HG02642 (cell line): ENCODE measurements around the gene CNTN4.
"Not testable (repeated sequence)": the region's sequence is repeated elsewhere in the genome, so short reads cannot be mapped to it uniquely, and the experiment has no call there.

Experiments used
- ATAC-seq: cut with Tn5 transposase; IDR thresholded peaks from one replicate; pipeline ENCODE4 v1.9.1; 2021; ENCODE audit warnings: mild to moderate bottlenecking; ENCODE audit not compliant: unreplicated experiment, poor library complexity

CNTN4 gene

DNA sequence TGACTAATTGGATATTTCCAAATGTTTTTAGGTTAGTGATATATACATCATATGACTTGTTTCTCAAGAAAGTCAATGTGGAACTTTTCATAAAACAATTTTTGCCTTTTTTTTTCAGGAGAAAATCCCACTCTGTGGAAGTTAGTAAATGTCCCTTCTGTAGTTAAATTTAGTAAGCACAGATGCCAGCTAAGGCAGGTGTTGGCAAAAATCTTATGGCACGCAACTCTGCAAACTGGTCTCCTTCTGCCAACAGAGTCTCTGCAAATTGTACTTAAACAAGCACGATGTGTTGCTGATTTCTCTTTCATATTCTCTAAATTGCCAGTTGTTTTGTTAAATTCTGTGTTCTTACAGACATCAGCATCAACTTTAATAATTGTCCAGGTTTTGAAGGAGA, 777.7 kb downstream of the CNTN4 start:
- no peak for ATAC-seq

DNA sequence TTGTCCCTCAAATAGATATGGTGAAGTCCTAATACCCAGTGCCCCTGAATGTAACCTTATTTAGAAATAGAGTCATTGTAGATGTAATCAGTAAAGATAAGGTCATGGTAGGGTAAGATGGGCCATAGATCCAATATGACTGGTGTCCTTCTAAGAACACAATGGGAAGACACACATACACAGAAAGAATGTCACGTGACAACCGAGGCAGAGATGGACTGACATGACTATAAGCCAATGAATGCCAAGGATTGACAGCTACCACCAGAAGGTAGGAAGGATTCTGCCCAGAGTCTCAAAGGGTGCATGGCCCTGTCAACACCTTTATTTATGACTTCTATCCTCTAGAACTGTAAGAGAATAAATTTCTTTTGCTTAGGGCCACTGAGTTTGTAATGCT, 780.4 kb downstream of the CNTN4 start:
- no peak for ATAC-seq

GRCh38 chr3:2879587-2879986, 780.9 kb downstream of the CNTN4 start:
- no peak for ATAC-seq

GRCh38 chr3:2880218-2880756, 781.6 kb downstream of the CNTN4 start:
- ATAC-seq, result no peak

GRCh38 chr3:2883283-2883682, 784.6 kb downstream of the CNTN4 start:
- no peak for ATAC-seq

DNA sequence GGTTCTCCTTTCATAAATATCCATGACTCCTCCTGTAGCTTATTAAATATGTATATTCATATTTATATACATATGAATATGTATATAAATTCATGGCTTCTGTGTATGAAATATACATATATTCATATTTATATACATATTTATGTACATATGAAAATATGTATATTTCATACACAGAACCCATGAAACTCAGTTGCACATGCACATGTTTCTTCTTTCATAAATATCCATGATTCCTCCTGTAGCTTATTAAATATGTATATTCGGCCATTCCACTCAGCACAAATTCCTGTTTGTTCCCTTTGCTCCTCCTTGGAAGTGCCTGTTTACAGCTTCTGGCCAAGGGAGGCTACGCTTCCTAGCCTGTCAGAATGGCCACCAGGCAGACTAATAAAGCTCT, 789.9 kb downstream of the CNTN4 start:
- no peak for ATAC-seq

- no peak for ATAC-seq
Observed at GRCh38 chr3:2889736-2890135, 791.1 kb downstream of the CNTN4 start.

DNA sequence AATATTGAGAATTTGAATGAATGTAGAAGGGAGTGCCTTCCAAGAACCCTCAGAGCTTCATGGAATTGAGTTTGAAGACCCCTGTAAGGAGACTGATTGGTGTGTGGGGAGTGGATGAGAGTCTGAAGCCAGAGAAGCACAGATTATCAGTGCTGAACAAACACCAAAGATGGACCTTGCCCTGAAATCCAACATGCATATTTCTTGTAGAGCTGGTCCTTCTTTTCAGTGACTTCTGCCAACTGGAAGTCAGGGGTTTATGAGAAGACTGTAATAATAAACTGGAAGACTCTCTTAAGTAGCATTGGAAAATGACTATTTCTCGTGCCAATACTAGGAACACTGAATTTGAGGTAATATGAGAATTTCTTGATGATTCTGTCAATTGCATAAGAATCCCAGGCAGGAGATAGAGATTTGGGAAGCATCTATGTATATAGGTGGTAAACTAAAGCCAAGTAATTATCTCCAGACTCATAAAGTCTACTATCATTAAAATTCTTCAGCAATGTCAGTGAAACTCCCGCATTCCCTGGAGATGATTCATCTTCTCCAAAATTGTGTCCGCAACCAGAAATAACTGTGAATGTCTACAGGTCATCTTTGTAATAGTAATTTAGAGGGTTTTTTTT, 797.8 kb downstream of the CNTN4 start:
- no peak for ATAC-seq

- ATAC-seq, result no peak
Observed at GRCh38 chr3:2897821-2898220, 799.2 kb downstream of the CNTN4 start.

DNA sequence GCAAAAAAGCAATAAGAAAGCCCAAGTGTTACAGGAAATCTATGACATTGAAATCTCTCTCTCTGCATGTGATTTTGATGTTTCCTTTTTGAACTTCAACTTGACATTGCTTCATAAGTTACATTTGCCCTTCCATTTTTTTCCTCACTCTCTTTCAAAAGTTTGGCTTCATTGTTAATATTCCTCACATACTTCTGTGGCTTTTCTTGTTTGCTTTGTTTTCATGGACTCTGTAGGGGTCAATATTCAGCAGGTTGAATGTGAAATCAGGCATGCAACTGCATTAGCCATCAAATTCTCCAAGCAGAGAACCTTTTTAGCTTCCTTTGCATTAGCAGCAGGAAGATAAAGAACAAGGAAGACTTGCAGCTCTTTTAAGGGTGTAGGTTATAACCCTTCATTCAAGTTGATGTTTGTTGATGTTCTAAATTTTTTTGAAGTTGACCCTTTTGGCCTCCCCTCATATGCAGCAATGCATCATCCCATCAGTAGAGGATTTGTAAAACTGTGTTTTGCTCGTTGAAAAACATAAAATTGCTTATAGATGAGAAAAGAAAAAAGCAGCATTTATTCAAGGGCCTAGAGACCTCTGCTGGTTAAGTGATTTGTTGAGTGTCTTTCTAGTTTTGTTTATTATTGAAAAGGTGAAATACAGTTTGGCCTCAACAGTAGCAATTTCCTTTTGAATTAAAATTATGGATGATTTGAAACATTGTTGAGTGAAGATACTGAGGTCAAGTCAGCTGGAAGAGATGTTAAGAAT, 800.1 kb downstream of the CNTN4 start:
- ATAC-seq, result no peak

GRCh38 chr3:2904054-2904453, 805.4 kb downstream of the CNTN4 start:
- no peak for ATAC-seq

GRCh38 chr3:2908693-2909351, 810.2 kb downstream of the CNTN4 start:
- ATAC-seq, result no peak

DNA sequence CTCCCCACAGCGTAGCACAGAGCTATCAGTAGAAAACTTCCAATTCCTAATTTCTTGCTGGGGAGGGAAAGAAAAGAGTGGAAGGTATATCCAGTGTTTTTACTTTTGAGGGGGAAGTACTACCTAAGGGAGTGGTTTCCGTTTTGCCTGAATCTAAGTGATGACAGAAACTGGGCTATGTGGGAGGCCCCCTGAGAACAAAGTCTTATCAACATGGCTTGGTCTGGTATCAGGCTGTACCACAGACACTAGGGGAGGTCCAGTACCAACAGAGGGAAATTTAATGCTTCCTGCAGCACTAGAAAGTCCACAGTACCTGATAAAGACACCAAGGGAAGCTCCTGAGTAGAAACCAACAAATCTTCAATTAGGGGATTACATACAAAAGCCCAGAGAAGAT, 812.3 kb downstream of the CNTN4 start:
- no peak for ATAC-seq

DNA sequence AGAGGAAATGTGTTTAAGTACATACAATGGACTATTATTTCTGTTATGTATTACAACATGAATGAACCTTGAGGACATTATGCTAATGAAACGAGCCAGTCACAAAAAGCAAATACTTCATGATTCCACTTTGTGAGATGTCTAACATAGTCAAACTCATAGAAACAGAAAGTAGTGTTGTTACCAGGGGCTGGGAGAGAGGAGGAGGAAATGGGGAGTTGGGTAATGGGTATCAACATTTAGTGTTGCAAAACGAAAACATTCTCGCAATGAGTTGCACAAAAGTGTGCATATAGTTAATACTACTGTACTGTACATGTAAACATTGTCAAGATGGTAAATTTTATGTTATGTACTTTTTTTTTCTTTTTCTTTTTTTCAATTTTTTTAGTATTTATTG, 817.2 kb downstream of the CNTN4 start:
- ATAC-seq, result no peak

DNA sequence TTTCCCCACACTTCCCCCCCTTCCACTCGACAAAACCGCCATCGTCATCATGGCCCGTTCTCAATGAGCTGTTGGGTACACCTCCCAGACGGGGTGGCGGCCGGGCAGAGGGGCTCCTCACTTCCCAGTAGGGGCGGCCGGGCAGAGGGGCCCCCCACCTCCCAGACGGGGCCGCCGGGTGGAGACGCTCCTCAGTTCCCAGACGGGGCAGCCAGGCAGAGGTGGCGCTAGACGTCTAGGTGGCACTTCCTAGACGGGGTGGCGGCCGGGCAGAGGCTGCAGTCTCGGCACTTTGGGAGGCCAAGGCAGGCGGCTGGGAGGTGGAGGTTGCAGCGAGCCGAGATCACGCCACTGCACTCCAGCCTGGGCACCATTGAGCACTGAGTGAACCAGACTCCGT, 818.0 kb downstream of the CNTN4 start:
- ATAC-seq, result not testable (repeated sequence)

DNA sequence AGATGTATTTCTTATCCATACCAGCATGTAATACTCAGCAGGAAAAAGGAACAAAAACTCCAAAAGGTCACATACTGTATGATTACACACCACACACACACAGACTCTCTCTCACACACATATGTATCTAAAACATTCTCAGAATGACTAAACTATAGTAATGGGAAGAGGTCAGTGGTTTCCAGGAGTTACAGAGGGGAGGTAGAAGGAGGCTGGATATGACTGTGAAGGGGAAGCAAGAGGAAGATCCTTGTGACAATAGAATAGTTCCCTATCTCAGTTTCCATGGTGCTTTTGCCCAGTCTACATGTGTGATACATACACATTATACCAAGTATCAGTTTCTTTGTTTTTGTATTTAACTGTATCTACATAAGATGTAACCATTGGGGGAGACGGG, 821.4 kb downstream of the CNTN4 start:
- peak; percentile 45 for ATAC-seq

- ATAC-seq, result no peak
Observed at GRCh38 chr3:2921452-2921851, 822.8 kb downstream of the CNTN4 start.

GRCh38 chr3:2921903-2922302, 823.2 kb downstream of the CNTN4 start:
- peak; percentile 58 for ATAC-seq

GRCh38 chr3:2923390-2923789, 824.7 kb downstream of the CNTN4 start:
- ATAC-seq, result no peak

- ATAC-seq, result no peak
Observed at GRCh38 chr3:2927259-2927658, 828.6 kb downstream of the CNTN4 start.

DNA sequence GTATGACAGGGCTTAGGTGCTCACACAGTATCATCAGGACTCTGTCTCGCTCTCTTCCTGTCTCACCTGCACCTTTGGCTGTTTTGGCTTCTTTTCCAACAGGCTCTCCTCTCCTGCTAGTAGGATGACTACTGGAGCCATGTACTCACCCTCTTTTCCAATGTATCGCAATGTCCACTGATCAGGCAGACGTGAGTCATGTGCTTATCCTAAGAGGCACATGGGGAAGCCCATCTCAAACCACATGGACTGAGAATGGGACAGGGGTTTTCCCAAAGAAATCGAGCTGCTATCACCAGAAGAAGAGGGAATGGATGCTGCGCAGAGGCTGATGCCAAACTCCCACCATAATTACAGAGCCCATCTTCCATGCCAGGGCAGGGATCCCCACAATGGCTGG, 830.9 kb downstream of the CNTN4 start:
- ATAC-seq, result no peak
